Astrocyte of the spinal cord (primary cell): ENCODE data around the gene PRKAR2B.

Experiments used
- DNase-seq: peaks from one replicate; pipeline ENCODE4 v3.0.0; 2011; ENCODE audit warnings: low read depth, low spot score
- H3K4me3 ChIP-seq: 2 replicates; pipeline ENCODE4 v1.5.1; 2011; ENCODE audit warnings: low read depth, mild to moderate bottlenecking, low read length, moderate library complexity
- in situ Hi-C: cut with HindIII; loops from 2 replicates; pipeline ENCODE4 v1.10.0; 2017; ENCODE audit warnings: low sequenced_read_pairs
- TF ChIP-seq, protein P1 (sequence below): IDR thresholded peaks from 2 replicates; pipeline ENCODE4 v1.5.1; 2012; ENCODE audit warnings: low read depth, mild to moderate bottlenecking, low read length, inconsistent platforms

PRKAR2B gene

GRCh38 chr7:107169120-107170050 lies 124.9 kb downstream of the PRKAR2B start:
- H3K4me3 ChIP-seq, result peak overlapping the region; percentile 92
- in situ Hi-C loops, result no loop called here
- DNase-seq, result peak; percentile 97
- TF ChIP-seq, protein P1, sequence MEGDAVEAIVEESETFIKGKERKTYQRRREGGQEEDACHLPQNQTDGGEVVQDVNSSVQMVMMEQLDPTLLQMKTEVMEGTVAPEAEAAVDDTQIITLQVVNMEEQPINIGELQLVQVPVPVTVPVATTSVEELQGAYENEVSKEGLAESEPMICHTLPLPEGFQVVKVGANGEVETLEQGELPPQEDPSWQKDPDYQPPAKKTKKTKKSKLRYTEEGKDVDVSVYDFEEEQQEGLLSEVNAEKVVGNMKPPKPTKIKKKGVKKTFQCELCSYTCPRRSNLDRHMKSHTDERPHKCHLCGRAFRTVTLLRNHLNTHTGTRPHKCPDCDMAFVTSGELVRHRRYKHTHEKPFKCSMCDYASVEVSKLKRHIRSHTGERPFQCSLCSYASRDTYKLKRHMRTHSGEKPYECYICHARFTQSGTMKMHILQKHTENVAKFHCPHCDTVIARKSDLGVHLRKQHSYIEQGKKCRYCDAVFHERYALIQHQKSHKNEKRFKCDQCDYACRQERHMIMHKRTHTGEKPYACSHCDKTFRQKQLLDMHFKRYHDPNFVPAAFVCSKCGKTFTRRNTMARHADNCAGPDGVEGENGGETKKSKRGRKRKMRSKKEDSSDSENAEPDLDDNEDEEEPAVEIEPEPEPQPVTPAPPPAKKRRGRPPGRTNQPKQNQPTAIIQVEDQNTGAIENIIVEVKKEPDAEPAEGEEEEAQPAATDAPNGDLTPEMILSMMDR, result no peak

DNA sequence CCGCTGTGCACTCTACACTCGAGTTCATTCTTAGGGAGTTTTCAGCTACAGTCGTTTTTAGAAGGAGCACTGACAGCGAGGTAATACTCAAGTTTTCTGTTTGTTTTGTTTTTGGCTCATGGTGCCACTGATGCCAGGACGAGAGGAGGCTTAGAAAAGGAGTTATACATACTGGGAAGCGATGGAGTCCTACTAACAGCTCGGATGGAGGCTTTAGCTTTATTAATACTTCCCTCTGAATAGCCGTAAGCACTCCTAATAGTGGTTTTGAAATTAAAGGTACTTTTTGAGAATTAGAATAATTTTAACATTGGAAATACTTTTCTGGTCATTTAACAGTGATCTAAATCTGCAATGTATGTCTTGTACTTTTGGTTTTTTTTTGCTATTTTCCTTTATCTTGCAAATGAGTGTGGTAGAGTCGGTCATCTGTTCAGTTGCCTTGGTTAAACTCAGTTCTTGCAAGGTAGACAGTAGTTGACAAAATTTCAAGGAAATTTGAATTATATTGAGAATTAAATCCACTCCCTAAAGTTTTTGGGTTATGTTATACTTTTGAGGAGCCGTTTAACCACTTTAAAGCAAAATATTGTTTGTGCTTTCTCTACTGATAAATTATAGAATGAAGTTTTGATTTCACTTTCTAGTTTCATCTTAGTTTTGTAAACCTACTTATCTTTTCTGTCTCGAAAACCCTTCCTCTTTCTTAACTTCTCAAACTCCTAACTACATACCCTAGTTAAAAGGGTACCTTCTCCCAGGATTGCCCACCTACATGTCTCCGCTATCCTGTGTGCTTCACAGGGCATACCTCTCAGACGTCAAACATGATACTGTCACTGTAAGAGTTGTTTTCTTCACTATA lies 125.8 kb downstream of the PRKAR2B start:
- TF ChIP-seq, protein P1, result no peak
- DNase-seq, result peak; percentile 26
- in situ Hi-C loops, result no loop called here
- peak overlapping the region; percentile 92 for H3K4me3 ChIP-seq

- TF ChIP-seq, protein P1, result no peak
Measured at GRCh38 chr7:107171496-107171895, 127.0 kb downstream of the PRKAR2B start.

GRCh38 chr7:107172276-107173032 lies 127.9 kb downstream of the PRKAR2B start:
- DNase-seq, result no peak
- TF ChIP-seq, protein P1, result no peak
- H3K4me3 ChIP-seq, result no peak overlapping the region
- in situ Hi-C loops, result no loop called here

More at GRCh38 chr7:107171496-107171895, 127.0 kb downstream of the PRKAR2B start:
- in situ Hi-C loops, result no loop called here
- no peak for DNase-seq
- no peak overlapping the region for H3K4me3 ChIP-seq

DNA sequence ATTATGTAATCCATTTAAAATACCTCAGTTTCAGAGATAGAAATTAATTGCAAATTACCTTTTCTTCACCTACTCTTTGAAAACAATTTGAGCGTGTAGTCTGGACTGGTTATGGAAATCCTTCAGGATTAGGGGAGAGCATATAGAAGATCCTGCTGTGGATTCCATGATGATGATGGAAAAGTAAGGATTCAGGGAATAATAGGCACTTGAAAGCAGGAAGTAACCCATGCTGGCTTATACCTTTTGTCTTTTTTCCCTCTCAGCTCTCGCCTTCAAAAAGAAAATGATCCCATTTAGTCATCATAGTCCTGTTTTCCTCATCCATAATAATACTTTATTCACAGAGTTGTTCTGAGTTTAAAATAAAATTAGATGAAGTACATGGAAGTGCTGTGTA lies 128.7 kb downstream of the PRKAR2B start:
- DNase-seq, result no peak
- in situ Hi-C loops, result no loop called here
- no peak overlapping the region for H3K4me3 ChIP-seq
- TF ChIP-seq, protein P1, result no peak
